SK-N-SH (cell line): Measurements from ENCODE around the gene PLEKHM2. TPM values are rescaled to one million over a fixed set of nuclear protein-coding genes. Genes with fewer than 3 reads are reported as not detected.

Experiments
- CTCF ChIA-PET: fragments of 300-600, 350-600 bp; formaldehyde crosslinking; extraction: SDS; loops from one replicate; lab custom pipeline; 2021; lab: Yijun Ruan, JAX
- POLR2A ChIA-PET: fragments of 350-600 bp; sonication (Branson Sonifier 250); formaldehyde crosslinking; extraction: SDS; loops from one replicate; lab custom pipeline; 2020; ENCODE audit warnings: antibody characterized with exemption, inconsistent platforms; lab: Yijun Ruan, JAX
- DNase-seq: peaks from one replicate; pipeline ENCODE4 v3.0.0; 2012
- H2AFZ ChIP-seq: fragments of 200-600 bp; sonication (generic); 2 replicates; pipeline ENCODE4 v1.8.1; 2016; ENCODE audit warnings: antibody characterized with exemption, mild to moderate bottlenecking, low read depth
- H3F3A ChIP-seq: fragments of 200-600 bp; sonication (generic); replicated peaks from 2 replicates; pipeline ENCODE3; 2016; ENCODE audit warnings: antibody characterized with exemption, mild to moderate bottlenecking; ENCODE audit not compliant: insufficient read depth
- H3K27ac ChIP-seq, 2 experiments: fragments of 200-500 bp in 1 of 2; fragments of 200-600 bp in 1 of 2; sonication (Bioruptor generic) in 1 of 2; sonication (generic), shearing (Covaris generic) in 1 of 2; 2 replicates each; pipeline versions ENCODE4 v1.5.1 to v1.6.1; 2014 to 2016; ENCODE audit warnings: low read depth in 2 of 2, inconsistent platforms in 1 of 2, low read length in 1 of 2, mild to moderate bottlenecking in 1 of 2, mixed read lengths in 1 of 2
- H3K27me3 ChIP-seq: fragments of 200-600 bp; sonication (generic), shearing (Covaris generic); 2 replicates; pipeline ENCODE4 v1.6.1; 2016; ENCODE audit warnings: mixed run types; ENCODE audit not compliant: insufficient read depth
- H3K36me3 ChIP-seq, 2 experiments: fragments of 200-500 bp in 1 of 2; fragments of 200-600 bp in 1 of 2; sonication (Bioruptor generic) in 1 of 2; sonication (generic) in 1 of 2; replicated peaks in 1 of 2; 2 replicates each; pipeline versions ENCODE3 to v1.5.1; 2014 to 2016; ENCODE audit warnings: low read length in 1 of 2, mild to moderate bottlenecking in 1 of 2; ENCODE audit not compliant: insufficient read depth in 2 of 2, control insufficient read depth in 1 of 2
- H3K4me1 ChIP-seq, 2 experiments: fragments of 200-500 bp in 1 of 2; fragments of 200-600 bp in 1 of 2; sonication (Bioruptor generic) in 1 of 2; sonication (generic), shearing (Covaris generic) in 1 of 2; 2 replicates each; pipeline versions ENCODE4 v1.5.1 to v1.6.1; 2014 to 2016; ENCODE audit warnings: low read depth in 1 of 2, low read length in 1 of 2, mixed run types in 1 of 2; ENCODE audit not compliant: insufficient read depth in 2 of 2, control insufficient read depth in 1 of 2
- H3K4me2 ChIP-seq: fragments of 200-600 bp; sonication (generic), shearing (Covaris generic); 2 replicates; pipeline ENCODE4 v1.6.1; 2017; ENCODE audit warnings: mixed run types
- H3K4me3 ChIP-seq, 2 experiments: fragments of 200-500 bp in 1 of 2; fragments of 200-600 bp in 1 of 2; sonication (Bioruptor generic) in 1 of 2; sonication (generic), shearing (Covaris generic) in 1 of 2; 2 replicates each; pipeline versions ENCODE4 v1.5.1 to v1.8.1; 2014 to 2016; ENCODE audit warnings: low read depth in 2 of 2, inconsistent platforms in 1 of 2, low read length in 1 of 2, mild to moderate bottlenecking in 1 of 2, mixed read lengths in 1 of 2, moderate library complexity in 1 of 2
- H3K79me2 ChIP-seq: fragments of 200-600 bp; sonication (generic); 2 replicates; pipeline ENCODE4 v1.8.1; 2017; ENCODE audit warnings: mild to moderate bottlenecking; ENCODE audit not compliant: insufficient read depth
- H3K9ac ChIP-seq: fragments of 200-600 bp; sonication (generic); 2 replicates; pipeline ENCODE4 v1.6.1; 2017; ENCODE audit warnings: mixed run types
- H3K9me2 ChIP-seq: fragments of 200-600 bp; sonication (generic); 2 replicates; pipeline ENCODE4 v1.6.1; 2017; ENCODE audit warnings: mixed run types
- H3K9me3 ChIP-seq: fragments of 200-600 bp; sonication (generic); 2 replicates; pipeline ENCODE4 v1.6.1; 2017; ENCODE audit warnings: mixed run types, mild to moderate bottlenecking, moderate library complexity
- H4K20me1 ChIP-seq: fragments of 200-600 bp; sonication (generic); 2 replicates; pipeline ENCODE4 v1.6.1; 2017; ENCODE audit warnings: mild to moderate bottlenecking, mixed run types; ENCODE audit not compliant: insufficient read depth
- ELF1 ChIP-seq: IDR thresholded peaks from 2 replicates; pipeline ENCODE4 v1.4.0; 2012
- FOSL2 ChIP-seq: IDR thresholded peaks from 2 replicates; pipeline ENCODE4 v1.4.0; 2012; ENCODE audit warnings: low read depth, mild to moderate bottlenecking, moderate library complexity, borderline replicate concordance
- FOXJ3 ChIP-seq: sonication (generic); formaldehyde crosslinking; IDR thresholded peaks from 2 replicates; pipeline ENCODE4 v1.5.1; 2020; ENCODE audit warnings: mild to moderate bottlenecking, missing genetic modification reagents
- IRF3 ChIP-seq: fragments of 150-350 bp; IDR thresholded peaks from 2 replicates; pipeline ENCODE4 v1.6.1; 2016; ENCODE audit warnings: mild to moderate bottlenecking, low read depth, low read length
- MXI1 ChIP-seq: IDR thresholded peaks from 2 replicates; pipeline ENCODE4 v1.6.1; 2012; ENCODE audit warnings: mild to moderate bottlenecking, low read depth, low read length, improper control_type of control experiment
- PBX3 ChIP-seq: IDR thresholded peaks from 2 replicates; pipeline ENCODE4; 2012
- POLR2AphosphoS5 ChIP-seq: IDR thresholded peaks from 2 replicates; pipeline ENCODE4 v1.6.1; 2012; ENCODE audit warnings: low read depth, low read length
- RCOR1 ChIP-seq: fragments of 150-350 bp; IDR thresholded peaks from 2 replicates; pipeline ENCODE4 v1.6.1; 2017; ENCODE audit warnings: antibody characterized with exemption, low read length
- RFX5 ChIP-seq: IDR thresholded peaks from 2 replicates; pipeline ENCODE4 v1.6.1; 2012; ENCODE audit warnings: mild to moderate bottlenecking, improper control_type of control experiment, low read length
- SMC3 ChIP-seq: IDR thresholded peaks from 2 replicates; pipeline ENCODE4 v1.6.1; 2012; ENCODE audit warnings: low read depth, low read length, improper control_type of control experiment
- TCF12 ChIP-seq: IDR thresholded peaks from 2 replicates; pipeline ENCODE4 v1.4.0; 2012
- TEAD4 ChIP-seq: IDR thresholded peaks from 2 replicates; pipeline ENCODE4 v1.4.0; 2012; ENCODE audit warnings: mild to moderate bottlenecking, borderline replicate concordance; ENCODE audit not compliant: insufficient read depth
- ZBTB33 ChIP-seq: IDR thresholded peaks from 2 replicates; pipeline ENCODE4 v1.4.0; 2012; ENCODE audit warnings: low read depth, borderline replicate concordance
- WGBS: methylation state at CpG from one replicate; pipeline ENCODE4 v1.1.6; 2017; ENCODE audit warnings: low lambda C conversion rate; 5-methylcytosine and 5-hydroxymethylcytosine counted together
- polyA plus RNA-seq, 3 experiments: library from polyadenylated mRNA; depleted of rRNA; stranded (reverse); fragments of >200 nt; gene quantifications; 2 replicates each; pipeline ENCODE4 v1.2.3, GENCODE V29; 2012
- TF ChIP-seq, protein P1 (sequence below): IDR thresholded peaks from 2 replicates; pipeline ENCODE4 v1.4.0; 2012; ENCODE audit warnings: low read depth
- TF ChIP-seq, protein P2 (sequence below): IDR thresholded peaks from 2 replicates; pipeline ENCODE4 v1.6.1; 2012; ENCODE audit warnings: mild to moderate bottlenecking, low read depth, low read length, moderate library complexity

PLEKHM2 gene
- polyA plus RNA-seq, 1 of the 3 experiments (the other 2 are of a cell fraction), result 38.9 TPM

DNA sequence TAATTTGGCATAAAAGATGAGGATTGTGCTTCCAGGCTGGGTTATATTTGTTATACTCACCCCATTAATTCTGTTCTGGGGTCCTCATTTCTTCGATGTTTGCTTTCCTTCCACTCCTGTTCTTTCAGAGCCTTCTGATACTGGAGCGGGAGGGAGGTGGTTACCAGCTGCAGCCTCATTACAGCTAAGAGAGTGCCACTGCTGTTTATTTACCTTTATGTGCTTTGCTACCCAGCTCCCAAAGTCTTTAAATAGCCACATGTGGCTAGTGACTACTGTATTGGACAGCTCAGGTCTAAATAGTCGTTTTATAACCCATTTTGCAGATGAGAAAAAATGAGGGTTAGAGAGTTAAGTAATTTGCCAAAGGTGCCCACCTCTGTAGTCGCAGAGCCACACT, 25.1 kb downstream of the PLEKHM2 start:
- Histone ChIP-seq H4K20me1 (peaks cover 5% of the 10 kb centered on the region), H3K27ac (no peak overlapping the region), H3K9me2 (no peaks in the 10 kb centered on the region), H2AFZ (no peak overlapping the region), H3K9me3 (no peaks in the 10 kb centered on the region), H3K9ac (no peak overlapping the region), H3K36me3 (no peaks in the 10 kb centered on the region), H3K4me1 (no peaks in the 10 kb centered on the region; a peak in 1 of 4 replicates), H3F3A (peaks cover 4% of the 10 kb centered on the region), H3K4me2 (no peak overlapping the region), H3K27me3 (no peaks in the 10 kb centered on the region), H3K79me2 (peaks cover 92% of the 10 kb centered on the region), H3K4me3 (no peak overlapping the region; a peak in 1 of 4 replicates)
- no peak for DNase-seq
- no peak for TF ChIP-seq TCF12
- TF ChIP-seq ELF1, result no peak
- TF ChIP-seq FOSL2, result no peak
- TF ChIP-seq FOXJ3 (CRISPR knock-in tag), result no peak
- no peak for TF ChIP-seq POLR2AphosphoS5
- TF ChIP-seq RFX5, result no peak
- no peak for TF ChIP-seq ZBTB33
- TF ChIP-seq SMC3, result no peak
- no peak for TF ChIP-seq IRF3
- TF ChIP-seq PBX3, result no peak
- TF ChIP-seq RCOR1, result no peak
- TF ChIP-seq, protein P1, sequence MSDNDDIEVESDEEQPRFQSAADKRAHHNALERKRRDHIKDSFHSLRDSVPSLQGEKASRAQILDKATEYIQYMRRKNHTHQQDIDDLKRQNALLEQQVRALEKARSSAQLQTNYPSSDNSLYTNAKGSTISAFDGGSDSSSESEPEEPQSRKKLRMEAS, result no peak
- TF ChIP-seq, protein P2, sequence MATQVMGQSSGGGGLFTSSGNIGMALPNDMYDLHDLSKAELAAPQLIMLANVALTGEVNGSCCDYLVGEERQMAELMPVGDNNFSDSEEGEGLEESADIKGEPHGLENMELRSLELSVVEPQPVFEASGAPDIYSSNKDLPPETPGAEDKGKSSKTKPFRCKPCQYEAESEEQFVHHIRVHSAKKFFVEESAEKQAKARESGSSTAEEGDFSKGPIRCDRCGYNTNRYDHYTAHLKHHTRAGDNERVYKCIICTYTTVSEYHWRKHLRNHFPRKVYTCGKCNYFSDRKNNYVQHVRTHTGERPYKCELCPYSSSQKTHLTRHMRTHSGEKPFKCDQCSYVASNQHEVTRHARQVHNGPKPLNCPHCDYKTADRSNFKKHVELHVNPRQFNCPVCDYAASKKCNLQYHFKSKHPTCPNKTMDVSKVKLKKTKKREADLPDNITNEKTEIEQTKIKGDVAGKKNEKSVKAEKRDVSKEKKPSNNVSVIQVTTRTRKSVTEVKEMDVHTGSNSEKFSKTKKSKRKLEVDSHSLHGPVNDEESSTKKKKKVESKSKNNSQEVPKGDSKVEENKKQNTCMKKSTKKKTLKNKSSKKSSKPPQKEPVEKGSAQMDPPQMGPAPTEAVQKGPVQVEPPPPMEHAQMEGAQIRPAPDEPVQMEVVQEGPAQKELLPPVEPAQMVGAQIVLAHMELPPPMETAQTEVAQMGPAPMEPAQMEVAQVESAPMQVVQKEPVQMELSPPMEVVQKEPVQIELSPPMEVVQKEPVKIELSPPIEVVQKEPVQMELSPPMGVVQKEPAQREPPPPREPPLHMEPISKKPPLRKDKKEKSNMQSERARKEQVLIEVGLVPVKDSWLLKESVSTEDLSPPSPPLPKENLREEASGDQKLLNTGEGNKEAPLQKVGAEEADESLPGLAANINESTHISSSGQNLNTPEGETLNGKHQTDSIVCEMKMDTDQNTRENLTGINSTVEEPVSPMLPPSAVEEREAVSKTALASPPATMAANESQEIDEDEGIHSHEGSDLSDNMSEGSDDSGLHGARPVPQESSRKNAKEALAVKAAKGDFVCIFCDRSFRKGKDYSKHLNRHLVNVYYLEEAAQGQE, result no peak
- TF ChIP-seq TEAD4, result no peak
- TF ChIP-seq MXI1, result no peak
- ChIA-PET POLR2A (no interaction called here), CTCF (interaction anchor here (0.6 to 1.0 kb wide), 3 partner anchors 19 to 32 kb away, joined by 3 read pairs; no protein-coding TSS in a partner anchor)
- WGBS, result 100% methylated on average over 4 of the region's 4 CpGs
